Anterior cingulate cortex (tissue), 58 donors: ENCODE measurements around the gene ADAMTS3.
"Not testable (repeated sequence)": the region's sequence is repeated elsewhere in the genome, so short reads cannot be mapped to it uniquely, and the experiment has no call there.

Source experiments
- DNase-seq, 58 donors: peaks; one replicate each; lab custom pipeline; 2025; lab: John Stamatoyannopoulos, UW

The ADAMTS3 gene

GRCh38 chr4:72484981-72485380 is 84.0 kb downstream of the ADAMTS3 start:
- no peak for DNase-seq

DNA sequence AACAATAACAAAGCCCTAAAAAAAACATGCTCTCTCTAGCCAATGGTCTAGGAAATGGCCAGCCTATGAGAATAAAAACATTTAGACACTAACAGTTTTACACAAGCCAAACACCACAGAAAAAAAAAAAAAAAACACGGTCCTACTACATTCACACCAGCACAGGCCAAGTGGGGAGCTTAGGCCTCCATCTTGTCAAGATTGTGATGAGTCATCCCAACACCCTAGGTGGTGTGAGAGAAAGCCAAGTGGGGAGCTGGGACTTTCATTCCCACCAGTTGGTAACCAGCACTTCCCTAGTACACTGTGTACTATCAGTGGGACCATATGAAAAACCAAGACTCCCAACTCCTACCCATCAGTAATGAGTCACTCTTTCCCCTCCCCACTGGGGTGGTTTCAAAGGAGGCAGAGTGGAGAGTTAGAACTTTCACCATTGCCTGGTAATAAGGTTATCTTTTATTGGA is 95.6 kb downstream of the ADAMTS3 start:
- no peak for DNase-seq

DNA sequence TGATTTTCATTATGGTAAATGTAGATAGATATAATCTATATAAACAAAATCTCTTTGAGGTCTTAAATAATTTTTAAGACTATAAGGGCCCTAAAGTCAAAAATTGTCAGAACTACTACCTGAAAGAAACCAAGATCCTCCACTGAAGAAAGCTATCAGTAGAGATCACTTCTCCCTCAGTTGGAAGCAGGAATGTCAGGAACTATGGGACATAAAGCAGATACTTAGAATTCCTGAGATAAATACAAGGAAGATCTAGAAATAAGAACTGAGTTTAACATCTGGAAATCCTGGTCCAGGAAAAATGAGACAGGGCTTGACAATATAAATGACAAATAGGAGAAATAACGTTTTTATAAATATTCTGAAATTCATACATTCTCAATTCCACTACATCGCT is 97.2 kb downstream of the ADAMTS3 start:
- DNase-seq: no peak

DNA sequence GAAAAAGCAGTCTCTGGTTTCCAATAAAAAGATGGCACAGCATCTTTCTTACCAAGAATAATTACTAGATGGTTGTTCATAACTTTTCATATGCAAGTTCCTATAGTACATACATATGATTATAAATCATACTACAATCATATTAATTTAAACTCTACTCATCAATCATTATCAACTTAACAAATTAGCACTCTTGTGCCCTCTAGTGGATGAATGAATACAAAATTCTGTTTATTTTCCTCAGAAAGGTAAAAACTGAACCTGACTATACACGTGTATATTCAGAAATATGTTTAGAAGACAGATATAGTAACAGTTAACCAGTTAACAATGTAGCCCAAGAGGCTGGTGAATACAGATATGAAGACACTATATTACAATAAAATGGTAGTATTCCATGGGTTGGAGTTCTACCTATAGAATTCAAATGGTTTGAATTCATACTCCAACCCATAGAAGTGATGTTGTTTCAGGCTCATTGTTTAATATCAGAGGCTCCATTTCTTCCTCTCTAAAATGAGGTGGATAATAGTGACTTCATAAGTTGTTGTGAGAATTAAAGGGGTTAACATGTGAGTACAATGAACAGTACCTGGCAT is 100.0 kb downstream of the ADAMTS3 start:
- DNase-seq: no peak

DNA sequence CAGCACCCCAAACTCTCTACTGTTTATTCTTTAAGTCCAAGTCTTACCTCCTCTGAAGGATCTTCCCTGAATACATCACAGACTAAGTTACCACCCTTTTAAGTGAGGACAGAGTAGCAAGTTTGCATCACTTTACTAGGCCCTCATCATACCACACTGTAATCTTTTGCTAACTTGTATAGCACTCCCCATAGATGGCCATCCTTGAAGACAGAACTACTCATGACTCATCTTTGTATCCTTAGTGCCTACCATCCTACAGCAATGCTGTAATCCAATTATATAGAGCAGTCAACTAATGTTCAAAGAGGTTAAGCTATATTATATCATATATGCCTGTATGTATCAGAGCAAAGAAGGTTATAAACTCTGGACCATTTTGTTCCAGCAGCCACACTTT is 101.4 kb downstream of the ADAMTS3 start:
- DNase-seq: no peak

GRCh38 chr4:72463724-72464123 is 105.3 kb downstream of the ADAMTS3 start:
- DNase-seq: no peak

- no peak for DNase-seq
Measured at GRCh38 chr4:72457158-72457557, 111.9 kb downstream of the ADAMTS3 start.

DNA sequence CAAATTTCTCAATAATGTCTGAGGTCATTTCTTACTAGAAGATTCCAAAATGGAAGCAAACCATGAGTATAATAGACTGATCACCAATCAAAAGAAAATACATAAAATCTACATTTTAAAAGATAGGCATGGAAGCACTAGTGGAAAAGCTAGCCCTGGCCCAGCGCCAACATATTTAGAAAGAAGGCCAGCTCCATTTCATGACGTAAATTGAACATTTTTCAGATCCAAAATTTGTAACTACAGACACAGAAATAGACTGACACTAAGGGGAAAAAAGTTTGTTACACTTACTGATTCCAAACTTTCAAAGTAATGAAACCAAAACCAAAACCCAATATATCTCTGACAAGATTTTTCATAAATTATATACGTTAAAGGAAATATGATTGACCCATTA is 117.7 kb downstream of the ADAMTS3 start:
- DNase-seq: peak in 1 of 58 donors; percentile 12

- DNase-seq: no peak
Measured at GRCh38 chr4:72449705-72450104, 119.3 kb downstream of the ADAMTS3 start.

- no peak for DNase-seq
Measured at GRCh38 chr4:72448231-72448630, 120.8 kb downstream of the ADAMTS3 start.

- no peak for DNase-seq
Measured at GRCh38 chr4:72446353-72447055, 122.5 kb downstream of the ADAMTS3 start.

- no peak for DNase-seq
Measured at GRCh38 chr4:72444092-72444491, 124.9 kb downstream of the ADAMTS3 start.

- DNase-seq: no peak
Measured at GRCh38 chr4:72442715-72443114, 126.3 kb downstream of the ADAMTS3 start.

GRCh38 chr4:72442147-72442546 is 126.9 kb downstream of the ADAMTS3 start:
- DNase-seq: no peak

GRCh38 chr4:72440386-72440785 is 128.6 kb downstream of the ADAMTS3 start:
- no peak for DNase-seq

DNA sequence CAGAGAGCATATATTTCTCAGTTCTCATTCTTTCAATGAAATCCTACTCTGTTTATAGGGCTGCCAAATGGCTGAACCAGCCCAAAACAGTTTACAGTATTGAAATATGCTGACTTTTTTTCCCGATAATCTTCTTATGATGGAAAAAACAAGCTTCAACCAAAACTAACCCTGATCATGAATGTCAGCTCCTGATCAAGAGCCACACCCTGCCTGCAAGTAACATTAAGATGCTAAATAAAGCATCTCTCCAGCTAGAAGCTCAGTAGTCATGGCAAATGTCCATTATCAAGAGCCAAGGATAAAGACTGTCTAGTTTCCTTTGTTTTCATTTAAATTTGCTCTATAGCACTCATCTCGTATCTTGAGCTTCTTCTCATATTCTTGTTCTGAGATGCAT is 136.0 kb downstream of the ADAMTS3 start:
- DNase-seq: no peak

DNA sequence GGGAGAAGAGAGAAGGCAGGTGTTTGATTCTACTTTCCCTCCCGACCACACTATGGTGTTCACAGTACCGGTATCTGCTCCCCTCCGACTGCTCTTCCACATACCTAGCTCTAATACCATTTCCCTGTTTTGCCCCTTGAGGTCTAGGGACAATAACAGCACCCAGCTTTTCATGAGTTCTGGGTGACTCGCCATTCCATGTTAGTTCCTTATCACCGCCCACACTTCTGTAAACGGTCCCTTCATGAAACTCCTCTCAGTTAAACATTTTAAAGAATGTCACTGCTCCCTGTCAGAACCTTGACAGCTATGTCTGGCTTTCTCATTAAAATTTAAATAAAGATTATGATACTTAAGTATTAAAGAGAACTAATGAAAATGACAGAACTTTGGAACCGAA is 136.7 kb downstream of the ADAMTS3 start:
- DNase-seq: no peak

- no peak for DNase-seq
Measured at GRCh38 chr4:72430988-72431387, 138.0 kb downstream of the ADAMTS3 start.

GRCh38 chr4:72430050-72430449 is 139.0 kb downstream of the ADAMTS3 start:
- no peak for DNase-seq

DNA sequence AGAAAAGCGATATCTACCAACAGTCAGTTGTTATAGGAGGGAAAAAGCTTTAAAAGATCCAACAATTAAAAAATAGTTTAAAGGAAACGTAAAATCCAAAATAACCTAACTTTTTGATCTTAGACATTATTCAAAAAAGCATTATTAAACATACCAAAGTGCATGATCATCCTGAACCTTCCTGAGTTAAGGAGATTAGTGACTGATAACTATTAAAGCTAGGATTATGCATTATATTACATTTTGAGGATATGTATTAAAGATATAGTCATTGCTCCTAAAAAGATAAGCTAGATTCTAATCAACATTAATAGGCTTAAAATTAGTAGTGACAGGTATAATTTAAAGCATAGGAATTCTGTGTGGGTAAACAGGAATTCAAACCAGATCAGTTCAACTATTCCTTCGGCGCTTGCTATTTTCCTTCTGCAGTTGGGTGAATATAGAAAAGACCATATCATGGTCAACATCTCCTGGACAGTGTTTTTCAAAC is 139.6 kb downstream of the ADAMTS3 start:
- no peak for DNase-seq

GRCh38 chr4:72427057-72427456 is 142.0 kb downstream of the ADAMTS3 start:
- DNase-seq: no peak

DNA sequence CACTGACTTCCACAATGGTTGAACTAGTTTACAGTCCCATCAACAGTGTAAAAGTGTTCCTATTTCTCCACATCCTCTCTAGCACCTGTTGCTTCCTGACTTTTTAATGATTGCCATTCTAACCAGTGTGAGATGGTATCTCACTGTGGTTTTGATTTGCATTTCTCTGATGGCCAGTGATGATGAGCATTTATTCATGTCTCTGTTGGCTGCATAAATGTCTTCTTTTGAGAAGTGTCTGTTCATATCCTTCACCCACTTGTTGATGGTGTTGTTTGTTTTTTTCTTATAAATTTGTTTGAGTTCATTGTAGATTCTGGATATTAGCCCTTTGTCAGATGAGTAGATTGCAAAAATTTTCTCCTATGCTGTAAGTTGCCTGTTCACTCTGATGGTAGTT is 143.1 kb downstream of the ADAMTS3 start:
- DNase-seq: not testable (repeated sequence)
